IMR-90 (cell line): ENCODE data around the gene WBP11. TPM values are rescaled to one million over a fixed set of nuclear protein-coding genes. Genes with fewer than 3 reads are reported as not detected.

ENCODE experiments used
- ATAC-seq: fragments of 200-7000 bp; cut with Tn5 transposase; 2 replicates; pipeline ENCODE4 v1.9.1; 2020; ENCODE audit warnings: low read depth, mild to moderate bottlenecking, moderate library complexity
- BruUV-seq: library from RNA; stranded (reverse); fragments of 400-500 nt; replicated peaks from 2 replicates; lab custom pipeline; 2021; lab: Mats Ljungman, UMichigan
- CTCF ChIA-PET: fragments of 300-600 bp; formaldehyde crosslinking; extraction: SDS; loops from one replicate; lab custom pipeline; 2021; ENCODE audit warnings: antibody characterized with exemption; lab: Yijun Ruan, JAX
- POLR2A ChIA-PET: fragments of 300-600 bp; sonication (Branson Sonifier 250); formaldehyde crosslinking; loops from one replicate; lab custom pipeline; 2022; ENCODE audit warnings: antibody characterized with exemption; ENCODE audit not compliant: unreplicated experiment; lab: Charles Lee
- DNase-seq: peaks from one replicate; pipeline ENCODE4 v3.0.0; 2013
- H2AFZ ChIP-seq: replicated peaks from 2 replicates; pipeline ENCODE3; 2013; ENCODE audit warnings: low read length, mild to moderate bottlenecking; ENCODE audit not compliant: poor library complexity
- H2AK5ac ChIP-seq: 2 replicates; pipeline ENCODE4 v1.6.1; 2013; ENCODE audit warnings: low read depth, low read length, inconsistent platforms
- H2AK9ac ChIP-seq: replicated peaks from 2 replicates; pipeline ENCODE3; 2013; ENCODE audit warnings: mild to moderate bottlenecking, low read depth, low read length, moderate library complexity; ENCODE audit not compliant: poor library complexity
- H2BK120ac ChIP-seq: 2 replicates; pipeline ENCODE4 v1.6.1; 2013; ENCODE audit warnings: low read depth, low read length, inconsistent platforms
- H2BK15ac ChIP-seq: 3 replicates; pipeline ENCODE4 v1.6.1; 2013; ENCODE audit warnings: low read depth, low read length, inconsistent platforms
- H2BK20ac ChIP-seq: 2 replicates; pipeline ENCODE4 v1.6.1; 2013; ENCODE audit warnings: low read depth, mild to moderate bottlenecking, inconsistent platforms, low read length, moderate library complexity
- H2BK5ac ChIP-seq: 2 replicates; pipeline ENCODE4 v1.6.1; 2013; ENCODE audit warnings: mild to moderate bottlenecking, low read depth, low read length, inconsistent platforms; ENCODE audit not compliant: poor library complexity, severe bottlenecking
- H3K14ac ChIP-seq: replicated peaks from 2 replicates; pipeline ENCODE4 v1.6.1; 2013; ENCODE audit warnings: low read depth, low read length, inconsistent platforms
- H3K18ac ChIP-seq: 2 replicates; pipeline ENCODE4 v1.6.1; 2013; ENCODE audit warnings: low read depth, low read length, control low read depth
- H3K23ac ChIP-seq: 2 replicates; pipeline ENCODE4 v1.6.1; 2013; ENCODE audit warnings: low read depth, low read length, inconsistent platforms
- H3K27ac ChIP-seq: 2 replicates; pipeline ENCODE4 v1.5.1; 2013; ENCODE audit warnings: mild to moderate bottlenecking, control low read depth, low read length; ENCODE audit not compliant: insufficient read depth
- H3K27me3 ChIP-seq: 2 replicates; pipeline ENCODE4 v1.6.1; 2013; ENCODE audit warnings: low read length; ENCODE audit not compliant: control insufficient read depth, insufficient read depth
- H3K36me3 ChIP-seq: 2 replicates; pipeline ENCODE4 v1.6.1; 2013; ENCODE audit warnings: low read length, mixed read lengths; ENCODE audit not compliant: control insufficient read depth, insufficient read depth
- H3K4ac ChIP-seq: 2 replicates; pipeline ENCODE4 v1.6.1; 2013; ENCODE audit warnings: low read depth, low read length, inconsistent platforms
- H3K4me1 ChIP-seq: 2 replicates; pipeline ENCODE4 v1.6.1; 2013; ENCODE audit warnings: low read length, mixed read lengths; ENCODE audit not compliant: control insufficient read depth, insufficient read depth
- H3K4me2 ChIP-seq: 2 replicates; pipeline ENCODE4 v1.6.1; 2013; ENCODE audit warnings: low read depth, mild to moderate bottlenecking, control low read depth, low read length, moderate library complexity
- H3K4me3 ChIP-seq: 2 replicates; pipeline ENCODE4 v1.5.1; 2013; ENCODE audit warnings: low read depth, mild to moderate bottlenecking, control low read depth, low read length, moderate library complexity; ENCODE audit not compliant: insufficient read depth
- H3K56ac ChIP-seq: 2 replicates; pipeline ENCODE4 v1.6.1; 2013; ENCODE audit warnings: low read length, inconsistent platforms; ENCODE audit not compliant: insufficient read depth; ENCODE audit errors: extremely low read depth
- H3K79me1 ChIP-seq, 2 experiments: 2 replicates each; pipeline ENCODE4 v1.6.1; 2013; ENCODE audit warnings: low read length in 2 of 2, inconsistent platforms in 1 of 2, low read depth in 1 of 2
- H3K9ac ChIP-seq: 2 replicates; pipeline ENCODE4 v1.6.1; 2013; ENCODE audit warnings: low read depth, low read length, control low read depth
- H3K9me1 ChIP-seq: 2 replicates; pipeline ENCODE4 v1.6.1; 2013; ENCODE audit warnings: low read length, inconsistent platforms; ENCODE audit not compliant: insufficient read depth
- H3K9me3 ChIP-seq: 2 replicates; pipeline ENCODE4 v1.6.1; 2013; ENCODE audit warnings: low read length; ENCODE audit not compliant: control insufficient read depth, insufficient read depth
- H4K20me1 ChIP-seq: 2 replicates; pipeline ENCODE4 v1.6.1; 2013; ENCODE audit warnings: low read length, inconsistent platforms; ENCODE audit not compliant: insufficient read depth
- H4K5ac ChIP-seq: 2 replicates; pipeline ENCODE4 v1.6.1; 2013; ENCODE audit warnings: mild to moderate bottlenecking, low read depth, low read length, control low read depth
- H4K8ac ChIP-seq, 2 experiments: 2 replicates each; pipeline ENCODE4 v1.6.1; 2013; ENCODE audit warnings: low read depth in 2 of 2, low read length in 2 of 2, control low read depth in 1 of 2, inconsistent platforms in 1 of 2
- H4K91ac ChIP-seq: 2 replicates; pipeline ENCODE4 v1.6.1; 2013; ENCODE audit warnings: low read depth, low read length, inconsistent platforms; ENCODE audit not compliant: insufficient read depth
- ELK1 ChIP-seq: fragments of 150-350 bp; IDR thresholded peaks from 2 replicates; pipeline ENCODE4 v1.6.1; 2016; ENCODE audit warnings: low read depth, mild to moderate bottlenecking, low read length, moderate library complexity, borderline replicate concordance
- MAFK ChIP-seq: IDR thresholded peaks from 2 replicates; pipeline ENCODE4 v1.6.1; 2012; ENCODE audit warnings: low read depth, low read length, improper control_type of control experiment
- MAZ ChIP-seq: IDR thresholded peaks from 2 replicates; pipeline ENCODE4 v1.6.1; 2012; ENCODE audit warnings: low read depth, mild to moderate bottlenecking, low read length, improper control_type of control experiment, moderate library complexity, borderline replicate concordance
- POLR2A ChIP-seq: IDR thresholded peaks from 2 replicates; pipeline ENCODE4 v1.6.1; 2012; ENCODE audit warnings: mild to moderate bottlenecking, low read depth, low read length
- RCOR1 ChIP-seq: IDR thresholded peaks from 2 replicates; pipeline ENCODE4 v1.6.1; 2012; ENCODE audit warnings: mild to moderate bottlenecking, low read length, improper control_type of control experiment; ENCODE audit not compliant: insufficient replicate concordance
- USF2 ChIP-seq: fragments of 150-350 bp; IDR thresholded peaks from 2 replicates; pipeline ENCODE4 v1.6.1; 2017; ENCODE audit warnings: mild to moderate bottlenecking, antibody characterized with exemption, low read length, low read depth
- WGBS, 2 experiments: methylation state at CpG; one replicate each; pipeline versions ENCODE4 v1.1.5 to v1.1.7; 2013; ENCODE audit warnings: missing lambda C conversion rate in 2 of 2; ENCODE audit not compliant: insufficient read length in 1 of 2; ENCODE audit errors: extremely low coverage in 2 of 2; 5-methylcytosine and 5-hydroxymethylcytosine counted together
- dilution Hi-C: fragments of 300-500 bp; cut with HindIII; formaldehyde crosslinking; loops from one replicate; pipeline ENCODE4 v1.14.3; 2018; ENCODE audit warnings: low sequenced_read_pairs; ENCODE audit not compliant: unreplicated experiment
- in situ Hi-C: fragments of 300-500 bp; cut with MboI; formaldehyde crosslinking; loops from 3 replicates; pipeline ENCODE4 v1.14.3; 2019; ENCODE audit warnings: low sequenced_read_pairs, inconsistent platforms, mixed read lengths
- intact Hi-C: fragments of 100-400 bp; cut with micrococcal nuclease; formaldehyde crosslinking; loops from 2 replicates; pipeline ENCODE4 v1.10.0; 2022
- polyA plus RNA-seq, 3 experiments: library from polyadenylated mRNA; depleted of rRNA; stranded (reverse); fragments of >200 nt; gene quantifications; 2 replicates each; pipeline ENCODE4 v1.2.3, GENCODE V29; 2012; ENCODE audit warnings: low replicate concordance in 1 of 3
- total RNA-seq: library from RNA; depleted of rRNA; stranded (reverse); fragments of >200 nt; gene quantifications from 2 replicates; pipeline ENCODE4 v1.2.3, GENCODE V29; 2012

Gene WBP11
- total and polyA plus RNA-seq, 2 of the 4 experiments (the other 2 are of a cell fraction): 2.5 to 18.3 TPM

- CTCF ChIA-PET: no interaction called here
- dilution Hi-C loops (no loop called here), intact Hi-C loops (loop anchor here (5.0 to 10.0 kb wide), 3 partner anchors 215 to 418 kb away; no protein-coding TSS in a partner anchor), in situ Hi-C loops (no loop called here)
- Histone ChIP-seq H3K4me2 (no peak overlapping the region), H3K18ac (no peak overlapping the region), H3K36me3 (no peaks in the 10 kb centered on the region), H2BK5ac (no peak overlapping the region), H3K56ac (no peak overlapping the region), H4K91ac (no peak overlapping the region), H3K14ac (no peak overlapping the region), H3K9me1 (no peaks in the 10 kb centered on the region; the same call in 1 of the 2 replicates), H3K79me1 (no peaks in the 10 kb centered on the region), H3K27ac (no peak overlapping the region), H2AK9ac (no peak overlapping the region), H2BK15ac (no peak overlapping the region), H3K4me3 (no peak overlapping the region), H3K4me1 (peaks cover 3% of the 10 kb centered on the region; the same call in 1 of the 2 replicates), H4K20me1 (no peaks in the 10 kb centered on the region), H3K27me3 (no peaks in the 10 kb centered on the region), H2BK20ac (no peak overlapping the region), H3K4ac (no peak overlapping the region), H4K5ac (no peak overlapping the region), H3K23ac (no peak overlapping the region), H2AK5ac (no peak overlapping the region), H2BK120ac (no peak overlapping the region), H4K8ac (no peak overlapping the region), H3K9ac (no peak overlapping the region), H2AFZ (no peak overlapping the region), H3K9me3 (no peaks in the 10 kb centered on the region)
- ATAC-seq (no peak), DNase-seq (peak; percentile 36)
- no CpG with 5 or more reads among the region's 2 CpGs for WGBS, 2 experiments
- POLR2A ChIA-PET: no interaction called here
- BruUV-seq: no TSS peak
- TF ChIP-seq MAZ (no peak), RCOR1 (no peak), MAFK (no peak), POLR2A (no peak), USF2 (no peak), ELK1 (no peak)
Observed at GRCh38 chr12:14849661-14850060, 46.4 kb upstream of the WBP11 start.
